GM18508 (cell line): ENCODE results near the gene SLC9A9.
A peak's percentile ranks its signal among the peaks of the same experiment; 100 is the strongest.
"Not testable (repeated sequence)": the region's sequence is repeated elsewhere in the genome, so short reads cannot be mapped to it uniquely, and the experiment has no call there.

ENCODE experiments used
- ATAC-seq: cut with Tn5 transposase; IDR thresholded peaks from one replicate; pipeline ENCODE4 v1.9.1; 2021; ENCODE audit warnings: moderate number of reproducible peaks; ENCODE audit not compliant: insufficient read depth, unreplicated experiment

The SLC9A9 gene

DNA sequence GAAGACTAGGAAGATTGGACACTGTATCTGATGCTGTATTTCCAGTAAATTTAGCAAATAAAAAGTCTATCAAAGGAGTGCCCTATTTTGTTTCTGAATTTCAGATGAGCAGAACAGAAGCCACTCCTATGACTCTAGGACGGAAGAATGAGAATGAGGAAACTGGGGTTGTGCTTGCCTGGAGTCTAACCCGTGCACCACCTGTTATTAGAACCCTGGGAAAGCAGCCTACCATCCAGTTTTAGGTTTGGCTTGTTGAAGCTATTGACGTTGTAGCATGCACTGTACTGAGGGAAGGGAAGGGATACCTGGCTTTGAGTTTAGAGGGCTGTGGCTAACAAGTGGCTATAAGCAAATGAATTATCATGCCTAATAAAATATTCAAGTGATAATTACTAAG is 318.5 kb downstream of the SLC9A9 start:
- no peak for ATAC-seq

DNA sequence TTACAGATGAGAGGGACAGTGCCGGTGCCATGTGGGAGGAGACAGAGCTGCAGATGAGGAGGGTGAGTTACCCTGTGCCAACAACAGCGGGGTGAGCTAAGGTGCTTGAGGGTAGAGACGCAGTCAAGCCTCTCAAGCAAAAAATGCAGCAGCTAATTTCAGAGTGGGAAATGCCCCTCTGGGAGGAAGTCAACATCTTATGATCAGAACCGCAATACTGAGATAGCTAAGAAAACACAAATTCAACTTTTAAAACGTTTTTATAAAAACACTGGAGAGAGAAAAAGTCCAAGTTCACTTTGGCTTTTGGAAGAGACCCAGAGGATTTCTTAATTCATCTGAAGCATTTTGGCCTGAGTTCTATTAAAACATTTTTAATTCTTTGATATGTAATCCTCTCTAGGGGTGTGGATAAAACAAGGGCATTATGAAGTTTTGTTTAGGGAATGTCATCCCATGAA is 319.2 kb downstream of the SLC9A9 start:
- ATAC-seq = peak; percentile 78

DNA sequence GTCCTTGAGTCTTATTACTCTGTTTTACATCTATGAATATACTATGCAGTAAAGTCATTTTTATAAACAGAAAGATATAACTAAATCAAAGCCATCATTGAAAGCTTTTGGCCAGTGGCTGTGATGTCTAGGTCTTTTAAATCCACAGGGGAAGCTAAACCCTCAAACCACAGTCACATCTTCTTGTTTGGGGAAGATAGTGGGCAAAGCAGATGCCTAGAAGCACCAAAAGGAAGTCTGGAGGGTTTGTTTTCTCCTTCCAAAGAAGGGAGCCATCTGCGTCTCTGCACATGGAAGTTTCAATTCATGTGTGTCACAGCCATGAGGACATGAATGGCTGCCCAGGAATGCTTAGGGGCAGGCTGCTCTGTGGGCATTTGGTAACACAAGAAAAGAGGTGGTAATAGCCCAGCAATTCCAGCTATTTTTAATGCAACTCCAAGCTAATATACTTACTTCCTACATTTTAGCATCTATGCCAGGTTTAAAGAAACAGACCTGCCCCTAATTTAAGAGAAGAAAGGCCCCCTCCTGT is 322.2 kb downstream of the SLC9A9 start:
- ATAC-seq = no peak

DNA sequence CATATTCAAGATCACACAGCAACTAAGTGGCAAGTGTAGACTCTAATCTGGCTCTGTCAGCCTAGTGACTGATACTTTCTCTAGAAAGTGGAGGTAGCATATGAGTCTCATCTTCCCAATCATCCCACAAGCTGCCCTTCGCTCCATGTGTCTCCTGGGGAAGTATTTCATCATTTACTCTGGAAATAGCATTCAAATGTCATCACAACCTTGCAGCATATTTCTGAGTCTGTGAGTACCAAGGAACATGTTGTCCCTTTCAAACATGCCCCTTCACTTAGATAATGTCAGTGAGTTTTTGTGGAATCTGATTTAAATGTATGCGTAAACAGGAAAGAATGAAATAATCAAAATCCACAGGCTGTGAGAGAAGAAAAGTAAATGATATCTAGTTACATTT is 322.9 kb downstream of the SLC9A9 start:
- no peak for ATAC-seq

DNA sequence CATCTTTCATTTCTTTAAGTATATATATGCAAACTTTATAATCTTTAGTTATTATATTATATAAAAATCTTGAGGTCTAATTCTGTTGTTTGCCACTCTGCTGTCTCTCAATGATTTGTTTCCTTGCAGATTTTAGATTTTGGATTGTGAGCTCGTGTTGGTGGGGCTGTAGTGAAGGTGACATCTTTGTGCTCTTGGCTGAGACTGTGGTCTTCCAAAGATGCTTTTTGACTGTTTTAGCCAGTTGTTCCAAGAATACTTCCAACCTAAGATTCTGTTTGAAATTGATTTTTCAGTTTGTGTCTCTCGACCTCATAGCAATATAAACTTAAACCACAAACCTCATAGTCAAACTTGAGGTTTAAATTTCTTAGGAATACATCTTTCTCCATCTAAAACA is 326.5 kb downstream of the SLC9A9 start:
- no peak for ATAC-seq

DNA sequence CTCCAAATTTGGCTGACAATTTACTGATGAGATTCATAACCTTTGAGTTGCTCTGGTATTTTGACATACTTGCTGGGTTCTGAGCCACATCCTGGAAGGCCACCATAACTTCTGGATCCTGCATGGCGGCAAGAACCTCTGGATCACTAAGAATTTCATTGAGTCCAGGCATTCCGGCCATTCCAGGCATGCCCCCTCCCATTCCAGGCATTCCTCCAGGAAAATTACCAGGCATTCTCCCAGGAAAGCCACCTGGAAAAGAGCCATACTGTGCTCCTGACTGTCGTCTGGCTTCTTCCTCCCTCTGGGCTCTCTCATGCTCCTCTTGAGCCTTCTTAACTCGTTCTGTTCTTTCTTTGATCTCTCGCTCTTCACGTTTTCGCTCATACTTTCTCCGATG is 331.1 kb downstream of the SLC9A9 start:
- ATAC-seq = not testable (repeated sequence)

DNA sequence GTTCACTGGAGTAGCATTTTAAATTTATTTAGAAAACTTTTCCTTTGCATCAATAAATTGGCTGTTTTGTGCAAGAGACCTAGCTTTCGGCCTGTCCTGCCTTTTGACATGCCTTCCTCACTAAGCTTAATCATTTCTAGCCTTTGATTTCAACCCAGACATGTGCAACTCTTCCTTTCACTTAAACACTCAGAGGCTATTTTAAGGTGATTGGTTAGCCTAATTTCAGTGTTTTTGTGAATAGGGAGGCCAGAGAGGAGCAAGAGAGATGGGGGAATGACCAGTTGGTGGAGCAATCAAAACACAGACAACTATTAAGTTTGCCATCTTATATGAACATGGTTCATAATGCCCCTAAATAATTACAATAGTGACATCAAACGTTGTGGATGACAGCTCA is 333.4 kb downstream of the SLC9A9 start:
- no peak for ATAC-seq

DNA sequence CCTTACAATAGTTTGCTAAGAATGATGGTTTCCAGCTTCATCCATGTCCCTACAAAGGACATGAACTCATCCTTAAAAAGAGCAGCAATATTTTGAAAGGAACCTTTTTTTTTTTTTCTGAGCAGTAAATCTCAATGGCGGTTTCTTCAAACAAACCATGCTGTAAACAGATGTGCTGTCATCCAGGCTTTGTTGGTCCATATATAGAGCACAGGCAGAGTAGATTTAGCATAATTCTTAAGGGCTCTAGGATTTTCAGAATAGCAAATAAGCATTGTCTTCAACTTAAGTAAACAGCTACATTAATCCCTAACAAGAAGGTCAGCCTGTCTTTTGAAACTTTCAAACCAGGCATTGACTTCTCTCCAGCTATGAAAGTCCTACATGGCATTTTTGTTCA is 334.2 kb downstream of the SLC9A9 start:
- ATAC-seq = no peak

DNA sequence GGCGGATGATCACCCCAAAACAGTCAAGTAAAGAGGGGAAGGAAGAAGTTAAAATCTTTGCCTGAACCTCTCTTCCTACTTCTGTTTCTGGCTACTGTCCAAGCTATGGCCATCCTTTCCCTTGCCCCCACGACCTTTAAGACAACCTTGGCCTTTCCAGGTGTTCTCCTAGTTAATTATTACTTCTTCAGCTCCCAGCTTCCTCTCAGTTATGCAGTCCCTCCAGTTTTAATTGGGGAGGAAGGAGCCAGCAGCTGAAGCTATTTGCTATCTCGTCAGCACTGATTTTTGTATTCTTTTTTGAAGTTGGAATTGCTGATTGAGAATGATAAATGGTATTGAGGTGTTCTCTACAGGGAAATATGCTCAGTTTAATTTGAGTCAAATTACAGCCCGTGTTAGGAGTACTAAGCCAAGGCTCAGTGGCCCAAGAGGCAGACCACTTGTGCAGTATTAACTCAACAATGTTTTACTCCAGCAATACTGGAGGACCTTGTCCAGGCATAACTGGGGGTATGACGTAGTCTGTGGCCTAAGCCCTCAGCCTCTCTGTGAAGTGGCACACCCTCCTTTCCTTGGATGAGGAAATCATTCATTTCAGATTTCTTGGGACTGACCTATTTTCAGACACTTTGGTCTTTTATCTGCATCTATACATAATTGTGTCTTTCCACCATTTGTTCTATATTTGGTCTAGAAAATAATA is 336.9 kb downstream of the SLC9A9 start:
- ATAC-seq = no peak

DNA sequence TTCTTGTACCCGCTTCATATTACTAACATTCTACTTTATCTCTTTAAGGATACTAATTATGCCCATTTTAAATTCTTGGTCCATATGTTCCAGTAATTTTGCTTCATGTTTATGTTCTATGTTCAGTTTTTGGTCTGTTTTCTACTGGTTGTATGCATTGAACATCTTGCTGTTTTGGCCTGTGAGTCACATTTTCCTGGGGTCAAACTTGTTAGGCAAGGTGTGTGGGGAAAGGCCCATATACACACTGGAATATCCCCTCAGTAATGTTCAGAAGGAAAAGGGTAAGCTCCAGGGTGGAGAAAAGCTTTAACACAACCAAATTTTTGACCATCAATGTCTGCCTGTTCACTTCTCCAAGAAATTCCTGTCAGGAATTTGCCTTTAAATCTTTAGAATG is 337.7 kb downstream of the SLC9A9 start:
- no peak for ATAC-seq

DNA sequence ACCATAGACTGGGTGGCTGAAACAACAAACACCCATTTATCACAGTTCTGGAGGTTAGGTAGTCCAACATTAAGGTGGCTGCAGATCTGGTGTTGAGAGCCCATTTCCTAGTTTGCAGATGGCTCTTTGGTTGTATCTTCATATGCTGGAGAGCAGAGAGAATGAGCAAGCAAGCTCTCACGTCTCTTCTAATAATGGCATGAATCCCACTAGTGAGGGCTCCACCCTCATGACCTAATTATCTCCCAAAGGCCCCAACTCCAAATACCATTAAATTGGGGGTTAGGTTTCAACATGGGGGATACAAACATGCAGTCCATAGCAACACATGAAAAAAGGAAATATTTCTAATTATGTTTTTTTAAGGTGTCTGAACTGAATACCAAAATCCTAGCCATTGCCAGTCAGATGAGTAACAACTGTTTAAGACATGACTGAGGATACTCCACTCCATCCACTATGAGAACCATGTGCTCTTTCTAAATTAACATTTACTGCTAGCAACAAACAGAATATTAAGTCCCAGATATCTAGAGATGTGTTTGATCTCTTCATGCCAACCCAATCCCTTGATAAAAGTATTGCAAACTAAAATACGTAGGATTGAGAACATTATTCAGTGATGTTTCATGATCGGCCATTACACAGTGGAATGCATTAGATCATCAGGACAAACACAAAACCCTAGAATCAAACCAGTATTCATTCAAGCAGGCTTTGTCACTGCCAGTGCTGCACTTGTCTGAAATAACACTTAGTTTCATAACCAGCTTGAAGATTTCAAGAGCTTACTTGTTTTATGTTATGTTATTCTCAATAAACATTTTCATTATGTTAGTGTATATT is 340.3 kb downstream of the SLC9A9 start:
- ATAC-seq = no peak

DNA sequence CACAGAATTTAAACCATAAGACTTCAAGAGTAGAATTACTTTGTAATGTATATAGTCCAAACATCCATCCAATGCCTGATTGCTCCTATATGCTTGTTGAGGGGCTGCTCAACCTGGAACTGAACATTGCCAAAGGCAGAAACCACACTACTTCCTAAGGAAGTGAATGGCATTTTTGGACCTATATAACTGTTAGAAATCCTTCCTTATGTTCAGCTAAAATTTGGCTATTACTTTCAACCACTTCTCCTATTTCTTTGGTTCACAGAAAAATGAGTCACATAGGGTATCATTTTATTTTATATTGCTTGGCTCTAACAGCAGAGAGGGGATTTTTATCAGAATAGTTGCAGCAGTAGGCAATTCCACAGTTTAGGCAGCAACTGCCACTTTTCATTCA is 342.1 kb downstream of the SLC9A9 start:
- no peak for ATAC-seq

DNA sequence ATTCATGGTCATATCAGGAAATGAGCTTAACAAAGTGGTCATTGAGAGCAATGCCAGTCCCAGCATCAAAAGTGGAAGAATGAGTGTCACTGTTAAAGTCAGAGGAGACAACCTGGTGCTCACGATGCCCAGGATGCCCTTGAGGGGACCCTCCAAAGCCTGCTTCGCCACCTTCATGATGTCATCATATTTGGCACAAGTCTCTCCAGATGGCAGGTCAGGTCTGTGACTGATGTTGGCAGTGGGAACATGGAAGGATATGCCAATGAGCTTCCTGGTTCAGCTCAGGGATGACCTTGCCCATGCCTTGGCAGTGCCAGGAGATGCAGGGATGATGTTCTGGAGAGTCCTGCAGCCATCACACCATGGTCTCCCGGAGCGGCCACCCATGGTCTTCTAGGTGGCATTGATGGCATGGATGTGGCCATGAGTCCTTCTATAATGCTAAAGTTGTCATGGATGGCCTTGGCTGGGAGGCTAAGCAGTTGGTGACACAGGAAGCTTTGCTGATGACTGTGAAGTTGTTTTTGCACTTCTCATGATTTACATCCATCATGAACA is 344.9 kb downstream of the SLC9A9 start:
- ATAC-seq = no peak

DNA sequence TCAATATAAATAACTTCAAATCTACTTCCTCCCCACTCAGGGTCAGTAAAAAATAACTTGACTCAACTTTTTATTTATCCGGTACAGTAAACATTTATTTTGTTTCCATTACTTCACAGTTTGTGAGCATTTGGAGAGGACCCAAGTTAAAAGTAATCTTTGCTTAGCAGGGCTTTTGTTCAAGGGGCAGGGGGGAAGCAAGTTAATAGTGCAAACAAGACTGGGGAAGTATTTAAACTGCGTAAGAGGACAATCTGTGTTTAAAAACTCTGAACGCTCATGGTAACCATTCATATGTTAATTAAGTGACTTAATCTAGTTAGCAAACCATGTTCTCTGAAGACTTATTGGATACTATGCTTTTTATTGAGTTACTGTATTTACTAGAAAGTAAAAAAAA is 346.2 kb downstream of the SLC9A9 start:
- no peak for ATAC-seq

DNA sequence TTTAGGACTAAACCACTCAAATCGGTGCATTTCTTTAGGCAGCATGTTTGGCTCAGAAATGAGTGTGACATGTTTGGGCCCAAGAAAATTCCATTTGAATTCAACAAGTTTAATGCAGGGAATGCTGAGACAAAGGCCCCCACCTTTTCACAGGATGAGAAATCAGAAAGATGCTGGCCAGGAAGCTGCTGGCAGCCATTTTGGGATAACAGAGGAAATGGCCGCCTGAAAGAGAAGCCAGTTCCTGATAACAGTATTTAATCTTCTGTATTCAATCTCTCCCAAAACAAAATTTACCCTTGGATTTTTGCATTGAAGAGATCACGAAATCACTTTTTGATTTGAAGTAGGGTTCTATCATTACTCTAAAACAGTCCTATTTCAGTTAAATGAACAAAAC is 350.9 kb downstream of the SLC9A9 start:
- no peak for ATAC-seq

DNA sequence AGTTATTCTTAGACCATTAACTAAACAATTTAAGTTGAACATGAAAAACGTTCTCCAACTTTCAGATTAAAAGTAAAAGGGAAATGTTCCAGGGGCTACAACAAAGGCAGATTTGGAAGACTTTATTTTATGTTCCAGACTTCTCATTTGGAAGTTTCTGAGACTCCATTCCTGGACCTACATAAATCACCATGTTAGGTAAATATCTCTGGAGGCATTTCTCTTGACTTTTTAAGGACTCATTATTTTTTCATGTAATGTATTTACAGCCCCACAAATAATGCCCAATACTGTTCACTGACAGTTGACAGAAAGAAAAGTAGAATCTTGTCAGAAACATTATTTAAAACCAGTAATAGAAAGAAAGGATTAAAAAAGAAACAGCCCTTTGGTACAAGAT is 352.1 kb downstream of the SLC9A9 start:
- ATAC-seq = no peak

DNA sequence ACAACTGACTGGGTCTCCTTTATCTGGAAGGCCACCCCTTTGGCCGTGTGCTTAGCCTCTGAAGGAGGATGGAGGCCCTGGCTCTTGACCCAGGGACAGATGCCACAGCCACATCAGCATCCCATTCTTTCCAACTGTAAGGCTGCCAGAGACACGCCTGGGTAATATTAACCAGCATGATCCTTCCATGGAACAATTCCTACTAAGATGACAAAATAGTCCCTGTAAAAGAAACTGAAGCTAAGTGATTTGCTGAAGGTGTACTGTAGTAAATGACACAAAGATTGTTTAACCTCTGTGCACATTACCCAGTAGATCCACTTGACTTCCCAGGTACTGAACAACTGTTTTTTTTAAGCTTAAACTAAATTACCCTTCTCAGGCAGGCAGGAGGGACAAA is 352.7 kb downstream of the SLC9A9 start:
- ATAC-seq = no peak

DNA sequence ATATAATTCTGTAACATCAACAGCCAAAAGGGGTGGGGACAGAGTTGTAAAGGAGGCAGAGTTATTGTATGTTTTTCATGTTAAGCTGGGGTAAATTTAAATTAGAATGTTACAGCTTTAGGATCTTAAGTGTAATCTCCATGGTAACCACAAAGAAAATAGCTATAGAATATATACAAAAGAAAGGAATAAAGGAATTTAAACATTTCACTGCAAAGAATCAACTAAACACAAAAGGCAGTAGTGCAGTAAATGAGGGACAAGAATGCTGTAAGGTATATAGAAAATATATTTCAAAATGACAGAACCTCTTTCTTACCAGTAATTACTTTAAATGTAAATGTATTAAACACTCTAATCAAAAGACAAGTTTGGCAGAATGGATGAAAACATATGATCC is 361.7 kb downstream of the SLC9A9 start:
- no peak for ATAC-seq

DNA sequence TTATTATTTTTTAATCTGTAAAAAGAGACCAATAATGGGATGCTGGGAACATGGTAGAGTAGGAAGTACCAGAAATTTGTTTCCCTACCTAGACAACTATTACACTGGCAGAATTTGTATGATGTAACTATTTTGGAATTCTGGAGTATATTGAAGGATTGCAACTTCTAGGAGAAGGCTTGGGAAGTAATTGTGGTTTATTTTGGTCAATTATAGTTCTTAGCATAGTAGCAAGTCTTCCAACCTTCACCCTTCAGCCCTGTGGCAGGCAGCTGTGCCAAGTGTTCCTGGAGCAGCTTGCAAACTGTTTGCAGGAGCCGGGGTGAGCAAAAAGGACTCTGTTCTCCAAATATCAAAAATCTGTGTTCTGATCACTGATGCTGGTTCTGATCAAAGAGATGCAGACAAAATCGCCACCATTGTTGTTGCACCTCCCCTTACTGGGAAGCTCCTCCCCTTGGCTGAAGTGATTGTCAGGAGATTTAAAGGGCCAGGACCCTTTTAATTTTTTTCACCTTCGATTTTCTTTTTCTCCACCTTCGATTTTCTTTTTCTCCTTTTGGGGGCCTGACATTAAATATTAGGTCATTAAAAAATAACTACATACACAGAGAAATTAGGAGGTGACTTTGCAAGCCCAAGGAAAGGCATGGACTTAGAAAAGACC is 363.3 kb downstream of the SLC9A9 start:
- no peak for ATAC-seq

DNA sequence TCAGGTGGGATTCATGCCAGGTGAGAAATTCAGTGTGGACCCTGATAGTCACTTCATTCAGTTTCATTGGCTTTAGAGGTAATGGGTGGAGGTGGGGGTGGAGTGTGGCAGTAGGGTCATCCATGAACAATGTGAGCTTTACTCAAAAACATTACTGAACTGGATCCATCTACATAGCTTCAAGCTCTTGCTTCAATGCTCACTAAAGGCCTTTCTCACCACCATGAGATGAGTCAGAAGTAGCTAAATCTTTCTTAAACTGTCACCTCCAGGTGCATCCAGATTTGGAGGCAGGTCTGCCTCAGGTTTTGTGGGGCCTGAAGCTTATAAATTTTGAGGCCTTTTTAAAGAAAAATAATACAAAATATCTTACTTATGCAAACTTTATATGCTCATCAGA is 365.1 kb downstream of the SLC9A9 start:
- ATAC-seq = no peak
